GM21381 (cell line): ENCODE measurements around the gene SORCS2.

Experiments used
- ATAC-seq: cut with Tn5 transposase; IDR thresholded peaks from one replicate; pipeline ENCODE4 v1.9.1; 2021; ENCODE audit warnings: mild to moderate bottlenecking, moderate library complexity; ENCODE audit not compliant: unreplicated experiment

SORCS2 gene

GRCh38 chr4:7398104-7398423 is 205.7 kb downstream of the SORCS2 start:
- no peak for ATAC-seq

GRCh38 chr4:7398788-7399439 is 206.6 kb downstream of the SORCS2 start:
- no peak for ATAC-seq

GRCh38 chr4:7399440-7400234 is 207.3 kb downstream of the SORCS2 start:
- ATAC-seq, result no peak

- no peak for ATAC-seq
Observed at GRCh38 chr4:7400671-7401298, 208.4 kb downstream of the SORCS2 start.

- no peak for ATAC-seq
Observed at GRCh38 chr4:7402526-7402925, 210.2 kb downstream of the SORCS2 start.

- no peak for ATAC-seq
Observed at GRCh38 chr4:7403001-7403400, 210.7 kb downstream of the SORCS2 start.

GRCh38 chr4:7408166-7408565 is 215.8 kb downstream of the SORCS2 start:
- no peak for ATAC-seq

GRCh38 chr4:7410446-7410845 is 218.1 kb downstream of the SORCS2 start:
- no peak for ATAC-seq

GRCh38 chr4:7411491-7411890 is 219.2 kb downstream of the SORCS2 start:
- ATAC-seq, result no peak

- no peak for ATAC-seq
Observed at GRCh38 chr4:7411896-7412553, 219.7 kb downstream of the SORCS2 start.

GRCh38 chr4:7412554-7412912 is 220.2 kb downstream of the SORCS2 start:
- no peak for ATAC-seq

- no peak for ATAC-seq
Observed at GRCh38 chr4:7414046-7414445, 221.7 kb downstream of the SORCS2 start.

GRCh38 chr4:7414736-7415510 is 222.6 kb downstream of the SORCS2 start:
- ATAC-seq, result no peak

- no peak for ATAC-seq
Observed at GRCh38 chr4:7415927-7416686, 223.8 kb downstream of the SORCS2 start.

GRCh38 chr4:7416745-7417432 is 224.6 kb downstream of the SORCS2 start:
- no peak for ATAC-seq

- ATAC-seq, result no peak
Observed at GRCh38 chr4:7417639-7418038, 225.3 kb downstream of the SORCS2 start.

- no peak for ATAC-seq
Observed at GRCh38 chr4:7418131-7418943, 226.0 kb downstream of the SORCS2 start.

GRCh38 chr4:7419961-7420660 is 227.8 kb downstream of the SORCS2 start:
- ATAC-seq, result no peak
